HG03103 (cell line): Measurements from ENCODE around the gene ANXA5.

Experiments used
- ATAC-seq: cut with Tn5 transposase; IDR thresholded peaks from one replicate; pipeline ENCODE4 v1.9.1; 2021; ENCODE audit warnings: low read depth; ENCODE audit not compliant: unreplicated experiment

ANXA5 gene

DNA sequence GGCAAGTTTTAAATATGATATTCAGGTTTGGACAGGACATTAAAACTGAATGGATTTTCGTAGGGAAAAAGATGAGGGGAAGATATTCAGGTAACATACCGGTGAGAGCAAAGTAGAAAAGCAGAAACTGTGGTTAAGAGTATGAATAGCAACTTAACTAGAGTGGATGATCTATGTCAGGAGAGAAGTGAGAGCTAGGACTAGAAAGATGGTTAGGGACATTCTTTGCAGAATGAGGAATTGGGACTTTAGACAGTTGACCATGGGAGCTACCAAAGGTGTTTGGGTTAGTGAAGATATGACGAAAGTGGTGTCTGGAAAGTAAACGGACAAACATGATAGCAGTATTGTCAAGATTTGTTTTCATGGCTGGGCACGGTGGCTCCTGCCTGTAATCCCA lies 45.2 kb downstream of the ANXA5 start:
- peak; percentile 34 for ATAC-seq

DNA sequence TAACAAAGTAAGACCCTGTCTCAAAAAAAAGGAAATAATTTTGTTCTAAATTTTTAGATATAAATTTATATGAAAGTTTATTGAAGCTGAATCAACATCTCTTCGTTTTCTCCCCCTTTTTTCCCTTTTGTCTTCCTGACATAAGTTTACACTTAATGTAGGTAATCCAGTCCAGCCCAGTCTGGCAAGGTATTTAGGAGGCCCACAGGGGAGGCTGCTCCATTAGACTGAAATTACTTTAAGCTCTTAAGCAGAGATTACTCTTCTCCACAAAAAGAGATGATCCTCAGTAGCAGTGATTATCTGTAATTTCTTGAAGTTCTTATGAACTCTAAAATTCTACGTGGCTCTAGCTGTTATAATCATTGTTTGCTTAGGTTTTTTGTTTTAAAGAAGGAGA lies 46.0 kb downstream of the ANXA5 start:
- ATAC-seq: no peak

DNA sequence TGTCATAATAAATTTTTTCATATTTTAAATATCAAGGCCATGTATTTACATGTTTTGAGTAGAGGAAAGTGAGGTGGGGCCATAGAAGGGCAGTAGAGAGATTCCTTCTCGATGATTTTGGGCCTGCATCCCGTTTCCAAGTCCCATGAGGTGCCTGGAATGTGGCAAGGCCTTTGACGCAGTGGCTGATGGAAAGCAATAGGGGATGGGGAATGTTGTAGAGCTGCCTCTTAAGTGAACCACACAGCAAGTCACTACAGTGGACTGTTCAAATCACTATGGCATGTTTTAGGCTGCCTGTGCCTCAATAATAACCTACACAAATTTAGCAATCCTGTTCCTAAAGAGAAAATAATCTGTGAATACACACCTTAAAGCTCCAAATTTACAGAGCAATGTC lies 48.3 kb downstream of the ANXA5 start:
- ATAC-seq: no peak

DNA sequence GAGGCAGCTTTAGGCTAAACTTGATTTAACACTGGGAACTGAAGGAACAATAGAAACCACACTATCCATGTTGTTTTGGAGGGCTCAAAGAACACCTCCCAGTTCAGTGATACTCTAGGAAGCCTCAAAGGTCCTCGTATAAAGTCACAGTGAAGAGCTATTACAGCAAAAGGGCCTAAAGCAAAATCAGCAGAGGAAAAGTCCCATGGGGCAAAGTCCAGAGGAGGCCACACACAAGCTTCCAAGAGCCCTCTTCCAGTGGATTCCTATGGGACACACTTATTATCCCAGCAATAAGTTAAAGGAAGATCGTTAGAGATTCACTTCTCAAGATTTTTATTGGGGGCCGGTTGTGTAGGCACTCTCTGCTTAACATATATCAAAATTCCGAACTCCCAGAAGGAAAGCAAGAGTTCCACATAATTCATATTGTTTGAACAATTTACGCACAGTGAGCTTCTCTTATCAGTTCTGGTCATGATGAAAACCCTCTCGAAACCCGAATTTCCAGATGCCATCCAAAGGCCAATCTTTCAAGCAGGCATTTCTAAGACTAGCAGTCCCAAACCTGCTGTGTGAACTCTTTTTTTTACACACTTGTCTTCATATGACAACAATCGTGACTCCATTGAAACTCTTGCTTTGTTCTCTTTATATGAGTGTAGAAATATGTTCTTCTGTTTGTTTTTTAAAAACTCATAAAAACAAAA lies 53.7 kb downstream of the ANXA5 start:
- ATAC-seq: no peak

DNA sequence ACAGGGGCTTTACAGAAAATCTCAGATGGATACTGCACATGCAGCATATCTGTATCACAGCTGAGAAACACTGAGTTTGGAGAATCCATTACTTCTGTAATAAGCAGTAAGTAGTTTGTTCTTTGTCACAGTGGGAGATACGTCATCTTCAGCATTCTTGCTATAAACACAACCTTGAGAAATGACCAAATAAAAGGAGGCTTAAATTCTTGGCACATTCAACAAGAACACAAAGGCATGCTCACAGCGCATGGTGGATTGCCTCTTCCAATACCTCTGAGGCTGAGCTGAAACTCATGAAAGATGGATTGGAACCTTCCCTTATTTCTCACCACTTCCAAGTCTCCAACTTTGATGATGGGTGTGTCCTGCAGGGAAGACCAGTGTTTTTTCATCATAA lies 54.5 kb downstream of the ANXA5 start:
- ATAC-seq: no peak

DNA sequence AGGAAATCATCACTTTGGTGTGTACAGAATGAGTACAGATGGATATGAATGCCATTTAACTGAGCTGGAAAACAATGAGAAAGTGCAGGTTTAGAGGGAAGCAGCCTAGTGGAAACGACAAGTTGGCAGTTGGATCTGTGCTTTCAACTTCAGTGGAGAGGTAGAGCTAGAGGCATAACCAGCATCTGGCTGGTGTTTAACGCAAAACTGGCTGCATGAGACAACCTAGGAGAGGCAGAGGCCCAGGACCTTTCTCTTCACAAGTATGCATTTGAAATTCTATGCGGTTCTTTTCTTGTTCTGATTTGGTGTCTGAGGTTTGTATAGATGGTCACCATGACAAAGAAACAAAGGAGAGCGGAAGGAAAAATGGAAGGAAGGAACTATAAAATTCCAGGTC lies 63.1 kb downstream of the ANXA5 start:
- no peak for ATAC-seq

DNA sequence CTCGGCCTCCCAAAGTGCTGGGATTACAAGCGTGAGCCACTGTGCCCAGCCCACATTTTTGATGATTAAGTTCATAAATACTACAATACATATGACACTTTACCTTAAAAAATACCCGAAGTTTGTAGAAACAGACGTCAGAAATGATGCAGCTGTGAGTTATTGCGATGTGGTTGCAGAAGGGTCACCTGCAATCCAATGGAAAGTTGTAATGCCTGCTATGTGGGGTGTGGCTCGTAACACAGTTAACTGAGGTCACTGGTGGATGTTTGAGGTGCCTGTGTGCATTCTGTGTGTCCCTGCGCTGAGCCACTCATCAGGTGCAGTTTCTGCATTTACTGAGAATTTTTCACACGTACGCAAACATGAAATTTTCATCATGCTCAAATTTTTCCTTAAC lies 64.1 kb downstream of the ANXA5 start:
- ATAC-seq: no peak
